Activated gamma-delta T cell (primary cell): Measurements from ENCODE around the gene CROCC2.

Source experiments
- DNase-seq: peaks from one replicate; lab custom pipeline; 2025; lab: John Stamatoyannopoulos, UW

Gene CROCC2

GRCh38 chr2:240875228-240876034, 30.7 kb upstream of the CROCC2 start:
- no peak for DNase-seq

- DNase-seq, result no peak
Observed at GRCh38 chr2:240876035-240876474, 30.1 kb upstream of the CROCC2 start.

GRCh38 chr2:240876475-240877251, 29.5 kb upstream of the CROCC2 start:
- DNase-seq, result no peak

GRCh38 chr2:240877460-240878340, 28.4 kb upstream of the CROCC2 start:
- no peak for DNase-seq

GRCh38 chr2:240878341-240878936, 27.7 kb upstream of the CROCC2 start:
- no peak for DNase-seq

GRCh38 chr2:240879105-240879504, 27.0 kb upstream of the CROCC2 start:
- DNase-seq, result no peak

- no peak for DNase-seq
Observed at GRCh38 chr2:240881913-240882312, 24.2 kb upstream of the CROCC2 start.

- no peak for DNase-seq
Observed at GRCh38 chr2:240884221-240884620, 21.9 kb upstream of the CROCC2 start.

- no peak for DNase-seq
Observed at GRCh38 chr2:240884745-240885144, 21.4 kb upstream of the CROCC2 start.

- no peak for DNase-seq
Observed at GRCh38 chr2:240885566-240885965, 20.6 kb upstream of the CROCC2 start.

- no peak for DNase-seq
Observed at GRCh38 chr2:240886023-240886565, 20.0 kb upstream of the CROCC2 start.

GRCh38 chr2:240886678-240887609, 19.2 kb upstream of the CROCC2 start:
- DNase-seq, result no peak

GRCh38 chr2:240887631-240888030, 18.5 kb upstream of the CROCC2 start:
- DNase-seq, result no peak

GRCh38 chr2:240888130-240888889, 17.8 kb upstream of the CROCC2 start:
- DNase-seq, result no peak

GRCh38 chr2:240888890-240889573, 17.1 kb upstream of the CROCC2 start:
- no peak for DNase-seq

GRCh38 chr2:240889601-240890560, 16.3 kb upstream of the CROCC2 start:
- DNase-seq, result no peak

- DNase-seq, result no peak
Observed at GRCh38 chr2:240890691-240891090, 15.4 kb upstream of the CROCC2 start.
